Suprapubic skin (tissue), 3 donors: ENCODE measurements around the gene MOV10.

Source experiments
- CTCF ChIP-seq, 2 donors: fragments of 200-600 bp in 1 of 2; fragments of 450-650 bp in 1 of 2; sonication (generic) in 1 of 2; IDR thresholded peaks; one replicate each; pipeline ENCODE4 v1.5.1; 2016 to 2019; ENCODE audit warnings: antibody characterized with exemption in 2 of 2, mild to moderate bottlenecking in 1 of 2, moderate library complexity in 1 of 2
- POLR2AphosphoS5 ChIP-seq, 3 donors: sonication (generic); formaldehyde crosslinking; IDR thresholded peaks; one replicate each; pipeline ENCODE4 v1.6.1; 2017; ENCODE audit warnings: antibody characterized with exemption in 3 of 3

- TF ChIP-seq CTCF (IDR thresholded peaks at IDR 0.05) (no peak), POLR2AphosphoS5 (IDR thresholded peaks at IDR 0.05) (no peak)
Measured at GRCh38 chr1:112675728-112676381, 1.4 kb downstream of the MOV10 start.
